HCT116 (cell line): ENCODE results near the gene DPP10. TPM values are rescaled to one million over a fixed set of nuclear protein-coding genes. Genes with fewer than 3 reads are reported as not detected.

Experiments used
- ATAC-seq: fragments of 200-7000 bp; cut with Tn5 transposase; 2 replicates; pipeline ENCODE4 v1.9.1; 2020; ENCODE audit warnings: mild to moderate bottlenecking, moderate library complexity
- BruUV-seq: library from RNA; stranded (reverse); fragments of 400-500 nt; replicated peaks from 2 replicates; lab custom pipeline; 2021; lab: Mats Ljungman, UMichigan
- CTCF ChIA-PET: fragments of 300-600 bp; sonication (Branson Sonifier 250); formaldehyde crosslinking; loops from one replicate; lab custom pipeline; 2021; ENCODE audit warnings: antibody characterized with exemption; lab: Charles Lee
- POLR2A ChIA-PET: fragments of 300-600, 350-600 bp; sonication (Branson Sonifier 250); formaldehyde crosslinking; loops from one replicate; lab custom pipeline; 2021; ENCODE audit warnings: antibody characterized with exemption; lab: Charles Lee
- RAD21 ChIA-PET, 2 experiments: fragments of 300-600 bp; sonication (Branson Sonifier 250); formaldehyde crosslinking; loops; one replicate each; lab custom pipeline; 2023; ENCODE audit warnings: low total read pairs in 2 of 2; ENCODE audit not compliant: uncharacterized antibody in 2 of 2, unreplicated experiment in 2 of 2, low non-redundant PET in 1 of 2; lab: Charles Lee
- DNase-seq: peaks from one replicate; pipeline ENCODE4 v3.0.0-alpha.2; 2010; ENCODE audit warnings: low read depth, low spot score
- H2AFZ ChIP-seq: fragments of 200-600 bp; shearing (Covaris generic), sonication (generic); 2 replicates; pipeline ENCODE4 v1.6.1; 2017; ENCODE audit warnings: low read depth, mixed run types, mixed read lengths, antibody characterized with exemption, low read length; ENCODE audit not compliant: poor library complexity, severe bottlenecking
- H3K27ac ChIP-seq: 2 replicates; pipeline ENCODE4 v1.5.1; 2012; ENCODE audit warnings: low read depth, low read length
- H3K27me3 ChIP-seq: fragments of 200-600 bp; sonication (generic); 2 replicates; pipeline ENCODE4 v1.6.1; 2016; ENCODE audit warnings: mixed run types, low read length, mixed read lengths; ENCODE audit not compliant: insufficient read depth
- H3K36me3 ChIP-seq, 2 experiments: fragments of 200-500 bp in 1 of 2; fragments of 200-600 bp in 1 of 2; sonication (Bioruptor generic) in 1 of 2; sonication (generic) in 1 of 2; 2 replicates each; pipeline versions ENCODE4 v1.5.1 to v1.6.1; 2014 to 2016; ENCODE audit warnings: low read length in 2 of 2, inconsistent platforms in 1 of 2, mixed read lengths in 1 of 2, mixed run types in 1 of 2; ENCODE audit not compliant: insufficient read depth in 2 of 2, control insufficient read depth in 1 of 2
- H3K4me1 ChIP-seq, 2 experiments: fragments of 200-600 bp in 1 of 2; sonication (generic) in 1 of 2; 2 replicates each; pipeline versions ENCODE4 v1.5.1 to v1.6.1; 2012 to 2017; ENCODE audit warnings: low read length in 2 of 2, inconsistent platforms in 1 of 2, mild to moderate bottlenecking in 1 of 2, mixed read lengths in 1 of 2, mixed run types in 1 of 2, moderate library complexity in 1 of 2; ENCODE audit not compliant: insufficient read depth in 2 of 2, control insufficient read depth in 1 of 2
- H3K4me2 ChIP-seq: fragments of 200-600 bp; sonication (generic); 2 replicates; pipeline ENCODE4 v1.6.1; 2017; ENCODE audit warnings: mixed run types, low read length, mixed read lengths
- H3K4me3 ChIP-seq, 2 experiments: fragments of 200-600 bp in 1 of 2; sonication (generic) in 1 of 2; replicated peaks in 1 of 2; 2 replicates each; pipeline ENCODE4 v1.5.1; 2011 to 2016; ENCODE audit warnings: low read length in 2 of 2, control low read depth in 1 of 2, low read depth in 1 of 2, mild to moderate bottlenecking in 1 of 2, mixed read lengths in 1 of 2, mixed run types in 1 of 2
- H3K79me2 ChIP-seq: fragments of 200-600 bp; sonication (generic); 2 replicates; pipeline ENCODE4 v1.6.1; 2017; ENCODE audit warnings: mild to moderate bottlenecking, mixed run types, low read length, moderate library complexity, mixed read lengths; ENCODE audit not compliant: insufficient read depth
- H3K9ac ChIP-seq: fragments of 200-600 bp; sonication (generic); 2 replicates; pipeline ENCODE4 v1.6.1; 2016; ENCODE audit warnings: low read length, mixed read lengths
- H3K9me2 ChIP-seq: fragments of 200-600 bp; sonication (generic), shearing (Covaris generic); 2 replicates; pipeline ENCODE4 v1.6.1; 2017; ENCODE audit warnings: mixed run types, mild to moderate bottlenecking, moderate library complexity; ENCODE audit not compliant: insufficient read depth
- H3K9me3 ChIP-seq, 2 experiments: fragments of 200-500 bp in 1 of 2; fragments of 200-600 bp in 1 of 2; sonication (Bioruptor generic) in 1 of 2; sonication (generic) in 1 of 2; 2 replicates each; pipeline ENCODE4 v1.6.1; 2014 to 2017; ENCODE audit warnings: low read length in 2 of 2, mixed read lengths in 2 of 2, inconsistent platforms in 1 of 2, low read depth in 1 of 2, mild to moderate bottlenecking in 1 of 2, mixed run types in 1 of 2, moderate library complexity in 1 of 2; ENCODE audit not compliant: control insufficient read depth in 1 of 2, insufficient read depth in 1 of 2
- H4K20me1 ChIP-seq: fragments of 200-600 bp; sonication (generic), shearing (Covaris generic); 2 replicates; pipeline ENCODE4 v1.6.1; 2017; ENCODE audit warnings: mixed run types, mild to moderate bottlenecking, moderate library complexity; ENCODE audit not compliant: insufficient read depth
- ATF3 ChIP-seq: IDR thresholded peaks from 2 replicates; pipeline ENCODE4 v1.6.1; 2012
- CBX3 ChIP-seq: IDR thresholded peaks from 2 replicates; pipeline ENCODE4 v1.6.1; 2012; ENCODE audit warnings: low read depth
- CEBPB ChIP-seq: IDR thresholded peaks from 2 replicates; pipeline ENCODE4 v1.6.1; 2012; ENCODE audit warnings: low read depth
- CTCF ChIP-seq, 3 experiments: fragments of 200-600 bp in 1 of 3; sonication (generic) in 1 of 3; IDR thresholded peaks in 2 of 3; conservative IDR thresholded peaks in 1 of 3; 2 replicates each; pipeline ENCODE4 v1.5.1; 2012 to 2017; ENCODE audit warnings: low read depth in 2 of 3, low read length in 2 of 3, antibody characterized with exemption in 1 of 3, borderline replicate concordance in 1 of 3, control low read depth in 1 of 3, mild to moderate bottlenecking in 1 of 3, mixed read lengths in 1 of 3, mixed run types in 1 of 3, moderate library complexity in 1 of 3; ENCODE audit not compliant: insufficient read depth in 1 of 3
- EGR1 ChIP-seq: IDR thresholded peaks from 2 replicates; pipeline ENCODE4 v1.6.1; 2012; ENCODE audit warnings: low read depth
- ELF1 ChIP-seq: IDR thresholded peaks from 2 replicates; pipeline ENCODE4 v1.6.1; 2012; ENCODE audit warnings: low read depth, borderline replicate concordance
- EZH2 ChIP-seq: fragments of 200-600 bp; sonication (generic); IDR thresholded peaks from 2 replicates; pipeline ENCODE4 v1.6.1; 2017; ENCODE audit warnings: antibody characterized with exemption, mixed run types
- EZH2phosphoT487 ChIP-seq: fragments of 200-600 bp; IDR thresholded peaks from 2 replicates; pipeline ENCODE4 v1.6.1; 2018; ENCODE audit warnings: antibody characterized with exemption, borderline replicate concordance
- FOSL1 ChIP-seq: IDR thresholded peaks from 2 replicates; pipeline ENCODE4 v1.6.1; 2012; ENCODE audit warnings: low read depth
- POLR2A ChIP-seq: IDR thresholded peaks from 2 replicates; pipeline ENCODE4 v1.7.0; 2011; ENCODE audit warnings: borderline replicate concordance; ENCODE audit not compliant: insufficient read depth, insufficient read length; ENCODE audit errors: extremely low read depth
- POLR2AphosphoS5 ChIP-seq: IDR thresholded peaks from 2 replicates; pipeline ENCODE4 v1.6.1; 2011; ENCODE audit warnings: mild to moderate bottlenecking, low read depth, low read length, moderate library complexity
- REST ChIP-seq: IDR thresholded peaks from 2 replicates; pipeline ENCODE4 v1.6.1; 2012; ENCODE audit warnings: low read depth
- SP1 ChIP-seq: IDR thresholded peaks from 2 replicates; pipeline ENCODE4 v1.6.1; 2012; ENCODE audit warnings: low read depth
- SRF ChIP-seq: IDR thresholded peaks from 2 replicates; pipeline ENCODE4 v1.6.1; 2012; ENCODE audit warnings: low read depth
- TCF7L2 ChIP-seq: IDR thresholded peaks from 2 replicates; pipeline ENCODE4 v1.7.0; 2011; ENCODE audit warnings: borderline replicate concordance, inconsistent platforms; ENCODE audit not compliant: insufficient read depth, insufficient read length; ENCODE audit errors: extremely low read depth
- ZFX ChIP-seq: fragments of 450-650 bp; IDR thresholded peaks from 2 replicates; pipeline ENCODE4 v1.6.1; 2017
- ZNF274 ChIP-seq: fragments of 200-500 bp; sonication (Bioruptor generic); IDR thresholded peaks from 2 replicates; pipeline ENCODE4 v1.6.1; 2014; ENCODE audit warnings: mild to moderate bottlenecking, low read depth, low read length, inconsistent platforms
- intact Hi-C: fragments of 100-400 bp; cut with micrococcal nuclease; formaldehyde crosslinking; loops from 2 replicates; pipeline ENCODE4 v1.10.0; 2022
- total RNA-seq: library from RNA; stranded (reverse); gene quantifications from one replicate; pipeline ENCODE4 v1.2.1, GENCODE V29; 2021; ENCODE audit not compliant: unreplicated experiment

The DPP10 gene
- total RNA-seq, 1 experiment from 2014 or later: not detected

- ChIA-PET POLR2A (no interaction called here), CTCF (no interaction called here), RAD21 (no interaction called here)
- no peak overlapping the region for H2AFZ ChIP-seq
- no TSS peak for BruUV-seq
- no peaks in the 10 kb centered on the region for H4K20me1 ChIP-seq
- H3K79me2 ChIP-seq: no peaks in the 10 kb centered on the region
- H3K4me3 ChIP-seq: no peak overlapping the region
- no peak overlapping the region for H3K4me2 ChIP-seq
- no peak overlapping the region for H3K27ac ChIP-seq
- H3K9me2 ChIP-seq: no peaks in the 10 kb centered on the region
- intact Hi-C loops: no loop called here
- ATAC-seq (no peak), DNase-seq (no peak)
- peaks cover 11 to 23% of the 10 kb centered on the region in 2 experiments; a peak in 2 of 4 replicates for H3K9me3 ChIP-seq
- no peaks in the 10 kb centered on the region for H3K4me1 ChIP-seq
- H3K27me3 ChIP-seq: no peaks in the 10 kb centered on the region
- H3K36me3 ChIP-seq: no peaks in the 10 kb centered on the region
- H3K9ac ChIP-seq: no peak overlapping the region
- TF ChIP-seq FOSL1 (no peak), POLR2AphosphoS5 (no peak), ELF1 (no peak), TCF7L2 (no peak), SRF (no peak), EZH2phosphoT487 (no peak)
These were observed 672.7 kb downstream of the DPP10 start for GRCh38 chr2:115115135-115115534.

- ChIA-PET CTCF (no interaction called here), RAD21 (no interaction called here), POLR2A (no interaction called here)
- Histone ChIP-seq H3K9me3 (peaks cover 11 to 26% of the 10 kb centered on the region in 2 experiments; a peak in 2 of 4 replicates), H3K27me3 (no peaks in the 10 kb centered on the region), H3K27ac (no peak overlapping the region), H3K9me2 (no peaks in the 10 kb centered on the region), H3K4me2 (no peak overlapping the region), H3K4me3 (no peak overlapping the region), H3K4me1 (no peaks in the 10 kb centered on the region), H3K36me3 (no peaks in the 10 kb centered on the region), H4K20me1 (no peaks in the 10 kb centered on the region), H3K79me2 (no peaks in the 10 kb centered on the region), H3K9ac (no peak overlapping the region), H2AFZ (no peak overlapping the region)
- no peak for DNase-seq
- no TSS peak for BruUV-seq
- intact Hi-C loops: no loop called here
- no peak for ATAC-seq
- no peak for TF ChIP-seq SRF
- TF ChIP-seq CTCF (IDR thresholded peaks at IDR 0.05 in 2 of 3, conservative IDR thresholded peaks at IDR 0.05 in 1 of 3; ENCODE audit: borderline replicate concordance in 1 of 3, insufficient read depth in 1 of 3, low read depth in 2 of 3, low read length in 2 of 3): no peak
- TF ChIP-seq POLR2A: no peak
- no peak for TF ChIP-seq EGR1
- no peak for TF ChIP-seq TCF7L2
- TF ChIP-seq SP1: no peak
- no peak for TF ChIP-seq FOSL1
- TF ChIP-seq POLR2AphosphoS5: no peak
- no peak for TF ChIP-seq ELF1
- no peak for TF ChIP-seq CEBPB
- no peak for TF ChIP-seq ZFX
- TF ChIP-seq ATF3: no peak
- TF ChIP-seq ZNF274: no peak
- TF ChIP-seq REST: no peak
- no peak for TF ChIP-seq EZH2
- TF ChIP-seq CBX3: no peak
These were observed 675.9 kb downstream of the DPP10 start for GRCh38 chr2:115118306-115118705.
